KG1 (cell line): ENCODE data around the gene HNRNPCL1.
"Not testable (repeated sequence)": the region's sequence is repeated elsewhere in the genome, so short reads cannot be mapped to it uniquely, and the experiment has no call there.

Source experiments
- DNase-seq: peaks from one replicate; lab custom pipeline; 2025; lab: John Stamatoyannopoulos, UW

Gene HNRNPCL1

GRCh38 chr1:12848620-12849019 is at the start of gene HNRNPCL1:
Gene HNRNPCL1, minus strand, starts transcription at chr1:12848720. Its CDS starts 431 bp downstream, at chr1:12848289.
- DNase-seq: not testable (repeated sequence)

GRCh38 chr1:12898170-12898569 is 49.6 kb upstream of the HNRNPCL1 start, which contains the start of gene PRAMEF10:
Gene PRAMEF10, minus strand, starts transcription at chr1:12898270. Its CDS starts 2,423 bp downstream, at chr1:12895847.
- not testable (repeated sequence) for DNase-seq

GRCh38 chr1:12886101-12886500 is 37.6 kb upstream of the HNRNPCL1 start, which contains the start of gene PRAMEF4:
Gene PRAMEF4, minus strand, starts transcription at chr1:12886201. Its CDS starts 2,807 bp downstream, at chr1:12883394.
- DNase-seq: not testable (repeated sequence)

- not testable (repeated sequence) for DNase-seq
These were observed 29.9 kb upstream of the HNRNPCL1 start for GRCh38 chr1:12878453-12878852.

- DNase-seq: not testable (repeated sequence)
These were observed 14.8 kb upstream of the HNRNPCL1 start for GRCh38 chr1:12863131-12863880.

- DNase-seq: not testable (repeated sequence)
These were observed 8.3 kb upstream of the HNRNPCL1 start, which contains the start of gene PRAMEF2 for GRCh38 chr1:12856786-12857185. Gene PRAMEF2, plus strand, starts transcription at chr1:12857086. Its CDS starts 1,924 bp downstream, at chr1:12859010.

GRCh38 chr1:12851779-12852178 is 3.3 kb upstream of the HNRNPCL1 start:
- DNase-seq: no peak

GRCh38 chr1:12833251-12833650 is 15.3 kb downstream of the HNRNPCL1 start:
- DNase-seq: not testable (repeated sequence)

- DNase-seq: not testable (repeated sequence)
These were observed 17.2 kb downstream of the HNRNPCL1 start, which contains the start of gene PRAMEF11 for GRCh38 chr1:12831310-12831709. Gene PRAMEF11, minus strand, starts transcription at chr1:12831410. Its CDS starts 2,621 bp downstream, at chr1:12828789.

GRCh38 chr1:12819061-12819460 is 29.5 kb downstream of the HNRNPCL1 start:
- DNase-seq: not testable (repeated sequence)

- DNase-seq: no peak
These were observed 37.1 kb downstream of the HNRNPCL1 start for GRCh38 chr1:12811409-12811784.

GRCh38 chr1:12810691-12811408 is 37.7 kb downstream of the HNRNPCL1 start:
- DNase-seq: no peak

- no peak for DNase-seq
These were observed 38.6 kb downstream of the HNRNPCL1 start for GRCh38 chr1:12809933-12810332.

GRCh38 chr1:12799730-12800129 is 48.8 kb downstream of the HNRNPCL1 start:
- DNase-seq: no peak

GRCh38 chr1:12798911-12799310 is 49.6 kb downstream of the HNRNPCL1 start:
- DNase-seq: no peak
